GM12874 (cell line): Measurements from ENCODE around the gene SVBP.

Experiments
- CTCF ChIP-seq: IDR thresholded peaks from 2 replicates; pipeline ENCODE4 v1.5.1; 2011; ENCODE audit warnings: low read depth, mild to moderate bottlenecking, control low read depth, low read length, moderate library complexity; ENCODE audit not compliant: insufficient read depth

SVBP gene

GRCh38 chr1:42851960-42852607 is 34.9 kb upstream of the SVBP start:
- no peak for TF ChIP-seq CTCF

- no peak for TF ChIP-seq CTCF
Measured at GRCh38 chr1:42851420-42851819, 34.2 kb upstream of the SVBP start.

- TF ChIP-seq CTCF = no peak
Measured at GRCh38 chr1:42849944-42850343, 32.7 kb upstream of the SVBP start.

GRCh38 chr1:42848823-42849537 is 31.8 kb upstream of the SVBP start:
- no peak for TF ChIP-seq CTCF

GRCh38 chr1:42847721-42848460 is 30.7 kb upstream of the SVBP start:
- no peak for TF ChIP-seq CTCF

GRCh38 chr1:42847111-42847595 is 30.0 kb upstream of the SVBP start:
- no peak for TF ChIP-seq CTCF
